GM18498 (cell line): ENCODE data around the gene TRIM25.
"Not testable (repeated sequence)": the region's sequence is repeated elsewhere in the genome, so short reads cannot be mapped to it uniquely, and the experiment has no call there.

Source experiments
- ATAC-seq: cut with Tn5 transposase; IDR thresholded peaks from one replicate; pipeline ENCODE4 v1.9.1; 2021; ENCODE audit warnings: mild to moderate bottlenecking, moderate library complexity; ENCODE audit not compliant: unreplicated experiment

Gene TRIM25

DNA sequence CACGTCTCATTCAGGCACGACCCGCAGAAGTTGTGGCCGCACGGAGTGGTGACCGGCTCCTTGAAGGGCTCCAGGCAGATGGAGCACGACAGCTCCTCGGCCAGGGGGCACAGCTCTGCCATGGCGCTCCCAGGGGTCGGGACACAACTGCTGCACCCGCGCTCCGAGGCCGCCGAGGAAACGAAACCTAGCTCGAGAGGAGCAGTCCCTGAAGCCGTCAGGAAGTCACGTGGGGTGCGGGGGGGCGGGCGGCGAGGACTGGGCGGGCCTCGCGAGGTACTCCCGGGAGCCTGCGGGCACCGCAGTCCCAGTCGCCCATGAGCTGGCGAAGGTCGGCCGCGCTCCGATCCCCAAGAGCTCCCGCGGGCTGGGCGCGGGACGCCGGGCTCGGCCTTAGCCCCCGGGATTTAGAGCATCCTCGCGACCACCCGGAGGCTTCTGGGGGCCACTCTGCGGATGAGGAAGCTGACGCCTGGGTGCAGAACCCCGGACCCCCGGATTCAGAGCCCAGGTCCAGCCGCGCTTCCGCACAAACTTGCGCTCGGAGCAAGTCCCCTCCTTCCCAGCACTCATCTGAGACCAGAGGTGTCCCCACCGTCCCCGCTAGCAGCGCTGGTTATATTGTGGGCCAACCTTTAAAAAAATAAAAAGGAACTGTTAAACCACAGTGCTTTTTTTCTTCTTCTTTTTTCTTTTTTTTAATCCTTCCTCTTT lies at the start of gene TRIM25:
Gene TRIM25, minus strand, starts transcription at position 183 of the 714 bp plus-strand sequence. Its CDS starts 61 bp downstream, at position 122.
- ATAC-seq, result peak; percentile 81

DNA sequence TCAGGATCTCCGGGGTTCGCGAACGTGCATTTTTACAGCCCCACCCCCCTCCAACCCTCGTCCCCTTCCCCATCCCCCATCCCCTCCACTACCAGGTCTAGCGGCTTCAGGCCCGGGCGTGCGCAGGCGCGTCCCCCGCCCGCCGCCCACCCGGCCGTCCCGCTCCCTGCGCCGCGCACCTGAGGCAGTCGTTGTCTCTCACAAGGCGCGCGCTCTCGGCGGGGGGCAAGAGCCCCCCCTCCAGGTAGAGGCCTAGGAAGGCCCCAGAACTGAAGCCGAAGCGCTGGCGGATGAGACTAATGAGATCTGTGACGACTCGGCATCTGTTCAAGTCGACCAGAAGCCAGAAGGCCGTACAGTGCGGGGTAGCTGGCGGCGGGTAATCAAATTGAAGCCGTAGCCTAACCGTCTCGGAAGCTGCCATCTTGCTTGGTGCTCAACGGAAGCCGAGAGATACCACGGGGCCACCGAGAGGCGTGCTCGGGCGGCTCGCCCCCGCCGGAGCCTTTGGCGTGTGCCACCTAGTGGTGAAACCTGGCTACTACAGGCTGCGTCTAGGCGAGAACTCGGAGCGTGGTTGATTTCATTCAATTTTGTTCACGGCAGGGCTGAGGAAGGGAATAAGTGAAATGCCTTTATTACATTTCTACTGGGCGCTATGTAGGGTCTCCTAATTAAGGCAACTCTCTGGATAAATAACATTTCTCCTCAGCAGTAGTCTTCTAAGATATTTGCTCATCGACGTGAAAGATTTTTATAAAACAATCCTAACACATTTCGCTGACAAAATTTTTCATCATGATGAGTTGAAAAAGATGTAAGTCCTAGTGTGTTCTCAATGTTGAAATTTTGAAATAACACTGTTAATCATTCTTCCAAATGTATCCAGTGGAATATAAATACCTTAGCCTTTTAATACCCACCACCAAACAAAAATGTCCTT lies 47.0 kb upstream of the TRIM25 start, which contains the start of gene COIL:
Gene COIL, minus strand, starts transcription at position 455 of the 943 bp plus-strand sequence. Its CDS starts 31 bp downstream, at position 424.
- ATAC-seq, result peak; percentile 96

DNA sequence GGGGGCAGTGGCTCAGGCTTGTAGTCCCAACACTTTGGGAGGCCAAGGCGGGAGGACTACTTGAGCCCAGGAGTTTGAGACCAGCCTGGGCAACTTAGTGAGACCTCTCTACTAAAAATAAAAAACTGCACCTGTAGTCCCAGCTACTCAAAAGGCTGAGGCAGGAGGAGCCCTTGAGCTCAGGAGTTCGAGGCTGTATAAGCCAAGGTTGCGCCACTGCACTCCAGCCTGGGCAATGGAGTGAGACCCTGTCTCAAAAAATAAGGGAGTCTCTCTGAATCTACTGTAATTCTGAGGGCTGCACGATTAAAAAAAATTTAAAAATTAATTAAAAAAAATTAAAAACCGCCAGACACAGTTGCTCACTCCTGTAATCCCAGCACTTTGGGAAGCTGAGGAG lies 43.1 kb upstream of the TRIM25 start:
- ATAC-seq, result no peak

- no peak for ATAC-seq
Observed at GRCh38 chr17:56949595-56949994, 35.7 kb upstream of the TRIM25 start.

DNA sequence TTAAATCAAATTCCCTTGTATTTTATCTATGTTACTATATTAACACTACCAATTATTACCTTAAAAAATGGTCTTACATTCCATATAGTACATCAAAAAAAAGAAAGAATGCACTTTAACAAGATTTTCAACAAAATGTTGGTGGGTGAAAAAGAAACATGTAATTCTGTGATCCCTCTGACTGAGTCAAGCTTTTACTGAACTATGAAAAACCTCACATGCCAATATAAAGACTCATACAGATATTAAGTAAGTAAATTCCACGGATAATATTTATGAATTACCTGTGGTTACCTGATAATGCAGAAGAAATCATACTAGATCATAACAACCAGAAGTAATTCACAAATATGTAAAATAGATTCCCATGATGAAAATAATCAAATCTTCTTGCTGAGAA lies 34.6 kb upstream of the TRIM25 start:
- ATAC-seq, result no peak

DNA sequence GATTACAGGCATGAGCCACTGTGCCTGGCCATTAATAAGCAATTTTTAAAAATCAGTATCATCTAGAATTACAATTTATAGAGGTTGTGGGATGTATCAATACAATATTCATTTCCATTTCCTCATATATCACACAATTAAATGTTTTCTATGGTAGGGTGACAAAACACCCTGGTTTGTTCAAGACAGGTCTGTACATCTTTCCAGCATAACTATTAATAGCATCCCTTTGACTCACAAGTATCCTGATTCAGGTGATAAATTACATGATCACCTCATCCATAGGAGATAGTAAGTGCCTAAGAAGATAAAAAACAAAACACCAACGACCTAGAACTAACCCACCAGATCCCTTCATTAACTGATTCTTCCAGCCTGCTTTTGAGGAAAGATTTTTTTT lies 33.9 kb upstream of the TRIM25 start:
- no peak for ATAC-seq

GRCh38 chr17:56945938-56946505 lies 32.2 kb upstream of the TRIM25 start:
- ATAC-seq, result no peak

- ATAC-seq, result no peak
Observed at GRCh38 chr17:56943505-56944125, 29.8 kb upstream of the TRIM25 start.

DNA sequence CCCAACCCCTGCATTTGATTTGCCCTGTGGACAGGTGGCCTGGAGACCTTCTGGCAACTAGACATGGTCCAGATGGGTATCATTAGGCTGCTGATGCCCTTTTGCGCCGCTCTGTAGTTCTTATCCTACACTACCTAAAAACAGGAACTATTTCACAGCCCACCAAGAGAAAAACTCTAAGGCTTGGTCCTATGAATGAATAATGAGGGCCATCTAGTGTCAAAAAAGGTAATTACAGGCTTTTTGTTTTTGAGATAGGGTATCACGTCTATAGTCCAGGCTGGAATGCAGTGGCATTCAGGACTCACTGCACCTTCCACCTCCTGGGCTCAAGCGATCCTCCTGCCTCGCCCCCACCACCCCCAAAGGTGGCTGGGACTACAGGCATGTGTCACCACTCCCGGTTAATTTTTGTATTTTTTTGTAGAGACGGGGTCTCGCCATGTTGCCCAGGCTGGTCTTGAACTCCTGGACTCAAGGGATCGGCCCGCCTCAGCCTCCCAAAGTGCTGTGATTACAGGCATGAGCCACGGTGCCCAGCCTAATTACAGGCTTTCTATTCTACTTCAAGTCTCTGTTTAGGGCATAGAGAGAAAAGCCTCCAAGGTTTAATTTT lies 26.1 kb upstream of the TRIM25 start:
- ATAC-seq, result no peak

GRCh38 chr17:56938206-56938605 lies 24.4 kb upstream of the TRIM25 start:
- not testable (repeated sequence) for ATAC-seq

GRCh38 chr17:56937687-56938086 lies 23.8 kb upstream of the TRIM25 start:
- ATAC-seq, result no peak

GRCh38 chr17:56936697-56937322 lies 23.0 kb upstream of the TRIM25 start:
- no peak for ATAC-seq

GRCh38 chr17:56935461-56935860 lies 21.6 kb upstream of the TRIM25 start:
- no peak for ATAC-seq

DNA sequence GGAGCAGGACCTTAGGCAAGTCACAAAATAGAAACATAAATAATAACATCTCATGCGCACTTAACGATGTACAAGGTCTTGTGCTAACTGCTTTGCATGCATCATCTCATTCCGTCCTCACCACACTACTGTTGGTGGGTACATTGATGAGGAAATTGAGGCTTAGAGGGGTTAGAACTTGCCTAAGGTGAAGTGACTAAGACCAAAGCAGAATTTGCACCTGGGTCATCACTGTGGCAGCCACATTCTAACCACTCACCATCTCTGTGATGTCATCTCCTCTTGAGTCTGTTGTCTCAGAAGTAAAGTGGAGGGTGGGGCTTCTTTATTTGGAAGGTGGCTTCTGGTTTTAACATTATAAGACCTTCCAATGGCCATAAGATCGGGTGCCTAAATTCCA lies 20.4 kb upstream of the TRIM25 start:
- ATAC-seq, result no peak

- no peak for ATAC-seq
Observed at GRCh38 chr17:56933868-56934267, 20.0 kb upstream of the TRIM25 start.

DNA sequence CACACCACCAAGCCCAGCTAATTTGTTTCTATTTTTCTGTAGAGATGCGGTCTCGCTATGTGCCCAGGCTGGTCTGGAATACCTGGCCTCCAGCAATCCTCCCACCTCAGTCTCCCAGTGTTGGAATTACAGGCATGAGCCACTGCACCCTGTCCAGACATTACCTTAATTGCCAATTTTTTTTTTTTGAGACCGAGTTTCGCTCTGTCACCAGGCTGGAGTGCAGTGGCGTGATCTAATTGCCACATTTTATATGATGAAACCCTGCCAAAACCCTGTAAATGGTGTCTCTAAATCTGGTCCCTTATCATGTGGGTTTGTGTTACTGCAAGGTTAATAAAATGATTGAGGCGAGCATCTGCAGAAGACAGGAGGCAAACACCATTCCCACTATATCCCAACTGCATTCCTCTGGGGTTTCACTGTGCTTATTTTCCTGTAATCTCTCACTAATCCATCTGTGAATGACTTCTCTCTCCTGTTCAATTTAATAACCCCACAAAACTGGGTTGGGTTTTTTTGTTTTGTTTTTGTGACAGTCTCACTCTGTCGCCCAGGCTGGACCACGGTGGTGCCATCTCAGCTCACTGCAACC lies 19.4 kb upstream of the TRIM25 start:
- no peak for ATAC-seq

GRCh38 chr17:56930739-56931337 lies 17.0 kb upstream of the TRIM25 start:
- ATAC-seq, result no peak

DNA sequence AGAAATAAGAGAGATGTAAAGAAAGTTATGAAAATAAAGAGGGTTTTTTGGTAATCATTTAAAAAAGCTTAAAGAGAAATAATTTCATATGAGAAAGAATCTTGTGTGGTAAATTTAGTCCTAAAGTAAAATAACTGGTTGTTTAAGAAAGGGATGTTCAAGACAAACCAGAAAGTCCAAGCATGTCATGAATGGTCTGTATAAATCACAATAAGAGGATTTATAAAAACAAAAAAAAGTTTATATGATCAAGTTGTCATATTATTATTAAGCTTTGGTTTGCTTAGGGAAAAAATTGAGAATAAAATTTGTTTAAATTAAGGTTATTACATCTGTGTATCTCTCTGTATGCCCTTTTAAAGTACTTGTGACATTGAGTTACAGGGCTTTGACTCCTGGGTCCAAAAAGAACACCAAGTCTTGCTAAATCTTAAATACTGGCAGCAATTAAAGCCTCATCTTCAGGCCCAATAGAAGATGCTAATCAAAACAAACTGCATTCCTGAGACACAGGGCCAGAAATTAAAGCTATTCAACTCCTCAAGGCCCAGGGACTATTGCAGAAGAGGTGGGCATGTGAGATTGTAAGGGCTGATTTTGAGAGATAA lies 15.6 kb upstream of the TRIM25 start:
- ATAC-seq, result no peak

GRCh38 chr17:56928586-56928985 lies 14.7 kb upstream of the TRIM25 start:
- no peak for ATAC-seq
